ENCODE data around the gene CTNNA3.

DNA sequence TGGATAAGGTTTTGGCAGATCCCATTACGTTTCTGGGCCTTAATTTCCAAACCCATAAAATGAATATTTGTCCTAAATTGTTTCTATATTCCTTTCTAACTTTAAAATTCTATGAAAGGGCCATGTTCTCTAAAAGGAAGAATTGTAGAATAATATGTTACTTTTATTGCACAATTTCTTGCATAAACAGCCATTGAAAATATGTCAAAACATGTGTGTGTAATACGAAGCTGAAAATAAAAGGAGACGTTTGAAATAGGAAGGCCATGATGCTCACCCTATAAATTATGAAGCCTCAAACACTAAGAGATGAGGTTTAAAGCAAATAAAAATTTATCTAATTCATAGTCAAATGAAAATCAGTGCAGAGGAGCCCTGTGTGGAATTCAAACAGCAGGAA, 915.2 kb downstream of the CTNNA3 start:
- TF ChIP-seq, protein P1, sequence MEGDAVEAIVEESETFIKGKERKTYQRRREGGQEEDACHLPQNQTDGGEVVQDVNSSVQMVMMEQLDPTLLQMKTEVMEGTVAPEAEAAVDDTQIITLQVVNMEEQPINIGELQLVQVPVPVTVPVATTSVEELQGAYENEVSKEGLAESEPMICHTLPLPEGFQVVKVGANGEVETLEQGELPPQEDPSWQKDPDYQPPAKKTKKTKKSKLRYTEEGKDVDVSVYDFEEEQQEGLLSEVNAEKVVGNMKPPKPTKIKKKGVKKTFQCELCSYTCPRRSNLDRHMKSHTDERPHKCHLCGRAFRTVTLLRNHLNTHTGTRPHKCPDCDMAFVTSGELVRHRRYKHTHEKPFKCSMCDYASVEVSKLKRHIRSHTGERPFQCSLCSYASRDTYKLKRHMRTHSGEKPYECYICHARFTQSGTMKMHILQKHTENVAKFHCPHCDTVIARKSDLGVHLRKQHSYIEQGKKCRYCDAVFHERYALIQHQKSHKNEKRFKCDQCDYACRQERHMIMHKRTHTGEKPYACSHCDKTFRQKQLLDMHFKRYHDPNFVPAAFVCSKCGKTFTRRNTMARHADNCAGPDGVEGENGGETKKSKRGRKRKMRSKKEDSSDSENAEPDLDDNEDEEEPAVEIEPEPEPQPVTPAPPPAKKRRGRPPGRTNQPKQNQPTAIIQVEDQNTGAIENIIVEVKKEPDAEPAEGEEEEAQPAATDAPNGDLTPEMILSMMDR (IDR thresholded peaks at IDR 0.05): no peak
- no peak for TF ChIP-seq POLR2A (IDR thresholded peaks at IDR 0.05)

Measured in testis (tissue), 2 donors.